ENCODE results near the gene WDR26. TPM values are rescaled to one million over a fixed set of nuclear protein-coding genes. Genes with fewer than 3 reads are reported as not detected.

The WDR26 gene
- total and polyA plus RNA-seq, 2 of the 4 experiments (the other 2 are of a cell fraction), result 23.8 to 46.4 TPM

DNA sequence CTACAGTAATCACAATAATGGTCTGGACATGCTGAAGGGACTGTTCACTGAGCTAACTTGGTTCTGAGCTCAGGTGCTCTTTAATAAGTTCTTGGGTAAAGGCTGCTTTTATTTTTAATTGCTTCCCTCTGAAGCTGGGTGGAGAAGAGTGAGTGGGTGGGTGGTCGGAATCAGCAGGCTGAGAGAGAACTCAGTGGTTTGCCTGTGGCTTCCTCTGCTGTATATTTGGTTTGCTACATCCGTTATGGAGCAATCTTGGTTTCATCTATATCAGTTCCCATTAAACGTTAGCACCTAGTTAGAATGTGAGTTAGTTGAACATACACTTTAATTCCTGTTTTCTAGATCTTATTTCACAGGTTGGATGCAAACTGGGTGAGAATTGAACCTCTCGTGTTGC is 54.6 kb downstream of the WDR26 start:
- peaks cover 0 to 13% of the 10 kb centered on the region in 2 experiments; a peak in 2 of 4 replicates for H3K79me1 ChIP-seq (ENCODE audit: low read depth in 1 of 2, low read length in 2 of 2)
- no peak overlapping the region for H2AK9ac ChIP-seq (replicated peaks; ENCODE audit: low read depth, low read length, poor library complexity)
- no peak overlapping the region for H3K27ac ChIP-seq (ENCODE audit: insufficient read depth, low read length)
- no peak overlapping the region for H4K5ac ChIP-seq (ENCODE audit: low read depth, low read length)
- peaks cover 9% of the 10 kb centered on the region for H3K9me1 ChIP-seq (ENCODE audit: insufficient read depth, low read length)
- no peak overlapping the region for H2BK15ac ChIP-seq (ENCODE audit: low read depth, low read length)
- peaks cover 9% of the 10 kb centered on the region for H3K4me1 ChIP-seq (ENCODE audit: control insufficient read depth, insufficient read depth, low read length)
- no peak overlapping the region for H4K8ac ChIP-seq (ENCODE audit: low read depth in 2 of 2, low read length in 2 of 2)
- intact Hi-C loops (cut with micrococcal nuclease), result no loop called here
- H3K4me2 ChIP-seq (ENCODE audit: low read depth, low read length), result no peak overlapping the region
- H3K27me3 ChIP-seq (ENCODE audit: control insufficient read depth, insufficient read depth, low read length), result no peaks in the 10 kb centered on the region
- no peak overlapping the region for H3K56ac ChIP-seq (ENCODE audit: extremely low read depth, insufficient read depth, low read length)
- ChIA-PET CTCF (no interaction called here), POLR2A (ENCODE audit: unreplicated experiment) (no interaction called here)
- H4K91ac ChIP-seq (ENCODE audit: insufficient read depth, low read depth, low read length), result no peak overlapping the region
- H3K14ac ChIP-seq (replicated peaks; ENCODE audit: low read depth, low read length), result no peak overlapping the region
- in situ Hi-C loops (cut with MboI; ENCODE audit: low sequenced_read_pairs), result no loop called here
- H3K4ac ChIP-seq (ENCODE audit: low read depth, low read length), result no peak overlapping the region
- H4K20me1 ChIP-seq (ENCODE audit: insufficient read depth, low read length), result peaks cover 25% of the 10 kb centered on the region
- DNase-seq, result no peak
- no peak overlapping the region for H2AK5ac ChIP-seq (ENCODE audit: low read depth, low read length)
- no peaks in the 10 kb centered on the region for H3K9me3 ChIP-seq (ENCODE audit: control insufficient read depth, insufficient read depth, low read length)
- H3K36me3 ChIP-seq (ENCODE audit: control insufficient read depth, insufficient read depth, low read length), result peaks cover 22% of the 10 kb centered on the region
- TF ChIP-seq MAFK (IDR thresholded peaks at IDR 0.05; ENCODE audit: low read depth, low read length) (no peak), ELK1 (IDR thresholded peaks at IDR 0.05; ENCODE audit: borderline replicate concordance, low read depth, low read length) (no peak), RCOR1 (IDR thresholded peaks at IDR 0.05; ENCODE audit: insufficient replicate concordance, low read length) (no peak), CHD1 (IDR thresholded peaks at IDR 0.05; ENCODE audit: low read depth, low read length) (no peak), RAD21 (IDR thresholded peaks at IDR 0.05; ENCODE audit: low read length) (no peak), MXI1 (IDR thresholded peaks at IDR 0.05; ENCODE audit: borderline replicate concordance, low read depth, low read length) (no peak), MAZ (IDR thresholded peaks at IDR 0.05; ENCODE audit: borderline replicate concordance, low read depth, low read length) (no peak), POLR2A (IDR thresholded peaks at IDR 0.05; ENCODE audit: low read depth, low read length) (no peak), NFE2L2 (IDR thresholded peaks at IDR 0.05; ENCODE audit: low read depth, low read length) (no peak), CTCF (conservative IDR thresholded peaks at IDR 0.05; ENCODE audit: low read depth, low read length) (no peak)
- H2BK5ac ChIP-seq (ENCODE audit: low read depth, low read length, poor library complexity, severe bottlenecking), result no peak overlapping the region
- no peak overlapping the region for H3K4me3 ChIP-seq (ENCODE audit: insufficient read depth, low read depth, low read length)
- H2BK20ac ChIP-seq (ENCODE audit: low read depth, low read length), result no peak overlapping the region
- ATAC-seq (ENCODE audit: low read depth), result no peak
- H2BK120ac ChIP-seq (ENCODE audit: low read depth, low read length), result no peak overlapping the region
- H3K9ac ChIP-seq (ENCODE audit: low read depth, low read length), result no peak overlapping the region
- H3K23ac ChIP-seq (ENCODE audit: low read depth, low read length), result no peak overlapping the region
- no TSS peak for BruUV-seq (replicated peaks)
- WGBS, 2 experiments (ENCODE audit: extremely low coverage in 2 of 2, insufficient read length in 1 of 2), result no CpG with 5 or more reads among the region's 4 CpGs
- no peak overlapping the region for H2AFZ ChIP-seq (replicated peaks; ENCODE audit: low read length, poor library complexity)
- dilution Hi-C loops (cut with HindIII; ENCODE audit: low sequenced_read_pairs, unreplicated experiment), result no loop called here
- no peak overlapping the region for H3K18ac ChIP-seq (ENCODE audit: low read depth, low read length)
